ENCODE data around the gene CCDC63.

Gene CCDC63

DNA sequence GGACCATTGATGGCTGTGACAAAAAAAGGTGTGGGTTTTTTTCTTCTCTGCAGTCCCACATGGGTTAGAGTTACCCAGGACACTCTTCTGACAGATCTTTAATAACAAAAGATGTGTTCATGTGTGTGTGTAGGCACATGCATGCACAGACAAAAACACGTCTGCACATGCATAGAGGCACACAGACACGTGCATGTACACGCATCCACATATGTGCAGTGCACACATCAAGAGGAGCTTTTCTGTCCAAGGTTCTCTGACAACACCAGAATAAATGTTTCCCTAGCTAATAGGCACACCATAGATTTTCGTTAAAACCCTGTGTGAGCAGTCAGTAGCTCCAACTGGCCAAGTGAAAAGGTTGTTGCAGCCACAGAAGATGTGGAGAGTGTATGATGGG, 76.4 kb downstream of the CCDC63 start:
- Histone ChIP-seq H3K27me3 (ENCODE audit: insufficient read depth, poor library complexity, severe bottlenecking) (no peaks in the 10 kb centered on the region), H3K27ac (replicated peaks) (no peak overlapping the region), H3K4me3 (replicated peaks; ENCODE audit: insufficient read depth, low read length) (no peak overlapping the region)
- TF ChIP-seq, protein P1, sequence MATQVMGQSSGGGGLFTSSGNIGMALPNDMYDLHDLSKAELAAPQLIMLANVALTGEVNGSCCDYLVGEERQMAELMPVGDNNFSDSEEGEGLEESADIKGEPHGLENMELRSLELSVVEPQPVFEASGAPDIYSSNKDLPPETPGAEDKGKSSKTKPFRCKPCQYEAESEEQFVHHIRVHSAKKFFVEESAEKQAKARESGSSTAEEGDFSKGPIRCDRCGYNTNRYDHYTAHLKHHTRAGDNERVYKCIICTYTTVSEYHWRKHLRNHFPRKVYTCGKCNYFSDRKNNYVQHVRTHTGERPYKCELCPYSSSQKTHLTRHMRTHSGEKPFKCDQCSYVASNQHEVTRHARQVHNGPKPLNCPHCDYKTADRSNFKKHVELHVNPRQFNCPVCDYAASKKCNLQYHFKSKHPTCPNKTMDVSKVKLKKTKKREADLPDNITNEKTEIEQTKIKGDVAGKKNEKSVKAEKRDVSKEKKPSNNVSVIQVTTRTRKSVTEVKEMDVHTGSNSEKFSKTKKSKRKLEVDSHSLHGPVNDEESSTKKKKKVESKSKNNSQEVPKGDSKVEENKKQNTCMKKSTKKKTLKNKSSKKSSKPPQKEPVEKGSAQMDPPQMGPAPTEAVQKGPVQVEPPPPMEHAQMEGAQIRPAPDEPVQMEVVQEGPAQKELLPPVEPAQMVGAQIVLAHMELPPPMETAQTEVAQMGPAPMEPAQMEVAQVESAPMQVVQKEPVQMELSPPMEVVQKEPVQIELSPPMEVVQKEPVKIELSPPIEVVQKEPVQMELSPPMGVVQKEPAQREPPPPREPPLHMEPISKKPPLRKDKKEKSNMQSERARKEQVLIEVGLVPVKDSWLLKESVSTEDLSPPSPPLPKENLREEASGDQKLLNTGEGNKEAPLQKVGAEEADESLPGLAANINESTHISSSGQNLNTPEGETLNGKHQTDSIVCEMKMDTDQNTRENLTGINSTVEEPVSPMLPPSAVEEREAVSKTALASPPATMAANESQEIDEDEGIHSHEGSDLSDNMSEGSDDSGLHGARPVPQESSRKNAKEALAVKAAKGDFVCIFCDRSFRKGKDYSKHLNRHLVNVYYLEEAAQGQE (IDR thresholded peaks at IDR 0.05; ENCODE audit: insufficient replicate concordance, low read depth) = no peak
- TF ChIP-seq, protein P2, sequence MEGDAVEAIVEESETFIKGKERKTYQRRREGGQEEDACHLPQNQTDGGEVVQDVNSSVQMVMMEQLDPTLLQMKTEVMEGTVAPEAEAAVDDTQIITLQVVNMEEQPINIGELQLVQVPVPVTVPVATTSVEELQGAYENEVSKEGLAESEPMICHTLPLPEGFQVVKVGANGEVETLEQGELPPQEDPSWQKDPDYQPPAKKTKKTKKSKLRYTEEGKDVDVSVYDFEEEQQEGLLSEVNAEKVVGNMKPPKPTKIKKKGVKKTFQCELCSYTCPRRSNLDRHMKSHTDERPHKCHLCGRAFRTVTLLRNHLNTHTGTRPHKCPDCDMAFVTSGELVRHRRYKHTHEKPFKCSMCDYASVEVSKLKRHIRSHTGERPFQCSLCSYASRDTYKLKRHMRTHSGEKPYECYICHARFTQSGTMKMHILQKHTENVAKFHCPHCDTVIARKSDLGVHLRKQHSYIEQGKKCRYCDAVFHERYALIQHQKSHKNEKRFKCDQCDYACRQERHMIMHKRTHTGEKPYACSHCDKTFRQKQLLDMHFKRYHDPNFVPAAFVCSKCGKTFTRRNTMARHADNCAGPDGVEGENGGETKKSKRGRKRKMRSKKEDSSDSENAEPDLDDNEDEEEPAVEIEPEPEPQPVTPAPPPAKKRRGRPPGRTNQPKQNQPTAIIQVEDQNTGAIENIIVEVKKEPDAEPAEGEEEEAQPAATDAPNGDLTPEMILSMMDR (IDR thresholded peaks at IDR 0.05; ENCODE audit: insufficient read depth, low read length) = no peak
- TF ChIP-seq POLR2AphosphoS5 (IDR thresholded peaks at IDR 0.05; ENCODE audit: low read depth) = no peak
- no peak for TF ChIP-seq SPI1 (IDR thresholded peaks at IDR 0.05; ENCODE audit: borderline replicate concordance, low read depth)
- no peak for TF ChIP-seq GABPA (IDR thresholded peaks at IDR 0.05; ENCODE audit: low read depth)
- no peak for DNase-seq (ENCODE audit: low read depth in 1 of 2, low spot score in 1 of 2)

DNA sequence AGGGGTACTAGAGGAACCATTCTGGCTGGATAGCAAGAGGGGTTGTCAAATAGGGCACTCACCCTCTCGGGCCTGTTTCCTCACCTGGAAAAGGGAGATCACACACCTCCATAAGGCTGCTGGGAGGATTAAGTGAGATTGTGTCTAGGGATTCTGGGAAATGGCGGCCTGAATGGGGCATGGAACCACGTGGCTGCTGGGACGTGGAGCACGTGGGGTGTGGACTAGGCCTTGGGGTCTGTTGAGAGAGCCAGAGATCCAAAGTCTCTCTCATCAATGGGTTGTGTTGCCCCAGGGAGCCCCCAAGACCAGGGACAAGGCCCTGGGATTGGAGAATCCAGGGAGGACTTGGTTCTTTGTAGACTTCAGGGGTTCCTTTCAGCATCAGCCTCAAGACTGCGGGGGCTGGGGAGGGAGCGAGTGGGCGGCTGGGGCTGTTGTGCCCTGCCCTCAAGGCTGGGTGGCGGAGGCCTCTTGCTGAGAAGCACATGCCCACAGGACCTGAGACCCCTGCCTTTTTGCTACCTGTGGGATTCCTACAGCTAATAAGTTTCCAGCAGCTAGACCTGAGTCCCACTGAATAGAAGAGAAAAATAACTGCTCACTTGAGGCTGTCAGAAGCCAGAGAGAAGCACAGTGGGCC, 77.0 kb downstream of the CCDC63 start:
- TF ChIP-seq, protein P2 (IDR thresholded peaks at IDR 0.05; ENCODE audit: insufficient read depth, low read length) = no peak
- TF ChIP-seq, protein P1 (IDR thresholded peaks at IDR 0.05; ENCODE audit: insufficient replicate concordance, low read depth) = no peak
- TF ChIP-seq SPI1 (IDR thresholded peaks at IDR 0.05; ENCODE audit: borderline replicate concordance, low read depth) (no peak), GABPA (IDR thresholded peaks at IDR 0.05; ENCODE audit: low read depth) (no peak), POLR2AphosphoS5 (IDR thresholded peaks at IDR 0.05; ENCODE audit: low read depth) (no peak)
- Histone ChIP-seq H3K4me3 (replicated peaks; ENCODE audit: insufficient read depth, low read length) (no peak overlapping the region), H3K27ac (replicated peaks) (no peak overlapping the region), H3K27me3 (ENCODE audit: insufficient read depth, poor library complexity, severe bottlenecking) (no peaks in the 10 kb centered on the region)
- DNase-seq (ENCODE audit: low read depth in 1 of 2, low spot score in 1 of 2) = no peak

DNA sequence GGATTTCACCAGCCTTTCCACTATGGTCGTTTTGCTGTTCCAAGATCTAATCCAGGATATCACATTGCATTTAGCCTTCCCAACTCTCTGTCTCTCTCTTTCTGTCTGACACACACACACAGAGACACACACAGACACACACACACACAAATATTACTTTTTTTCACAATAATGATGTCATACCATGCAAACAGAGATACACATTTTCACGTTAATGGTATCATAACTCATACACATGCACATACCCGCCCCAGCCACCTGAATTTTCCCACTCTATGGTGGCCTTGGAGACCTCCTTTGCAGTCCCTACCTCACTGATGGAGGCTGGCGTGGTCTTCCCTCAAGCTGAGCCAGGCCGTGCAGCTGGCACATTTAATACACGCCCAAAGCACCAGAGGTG, 80.8 kb downstream of the CCDC63 start:
- TF ChIP-seq, protein P2 (IDR thresholded peaks at IDR 0.05; ENCODE audit: insufficient read depth, low read length) = no peak
- TF ChIP-seq POLR2AphosphoS5 (IDR thresholded peaks at IDR 0.05; ENCODE audit: low read depth) (no peak), SPI1 (IDR thresholded peaks at IDR 0.05; ENCODE audit: borderline replicate concordance, low read depth) (no peak), GABPA (IDR thresholded peaks at IDR 0.05; ENCODE audit: low read depth) (no peak)
- no peak overlapping the region for H3K4me3 ChIP-seq (replicated peaks; ENCODE audit: insufficient read depth, low read length)
- H3K27me3 ChIP-seq (ENCODE audit: insufficient read depth, poor library complexity, severe bottlenecking) = no peaks in the 10 kb centered on the region
- no peak overlapping the region for H3K27ac ChIP-seq (replicated peaks)
- DNase-seq (ENCODE audit: low read depth in 1 of 2, low spot score in 1 of 2) = no peak

DNA sequence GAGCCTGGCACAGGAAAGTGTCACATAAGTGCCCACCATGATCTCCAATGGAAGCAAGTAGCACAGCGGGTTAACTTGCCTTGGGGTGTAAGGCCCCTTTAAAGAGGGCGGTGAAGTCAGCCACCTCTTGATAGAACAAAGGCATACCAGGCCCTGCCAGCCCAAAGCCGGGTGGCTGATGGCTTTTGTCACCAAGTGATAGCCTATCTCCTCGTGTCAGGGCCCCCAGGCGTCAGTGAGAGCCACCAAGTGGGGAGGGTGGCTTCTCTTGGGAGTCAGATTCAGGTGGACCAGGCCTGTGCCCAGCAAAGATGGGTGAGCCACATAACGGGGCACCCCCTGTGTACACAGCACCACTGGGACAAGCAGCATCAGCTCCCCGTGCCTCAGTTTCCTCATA, 81.9 kb downstream of the CCDC63 start:
- H3K27me3 ChIP-seq (ENCODE audit: insufficient read depth, poor library complexity, severe bottlenecking) = no peaks in the 10 kb centered on the region
- H3K4me3 ChIP-seq (replicated peaks; ENCODE audit: insufficient read depth, low read length) = no peak overlapping the region
- DNase-seq (ENCODE audit: low read depth in 1 of 2, low spot score in 1 of 2) = no peak
- H3K27ac ChIP-seq (replicated peaks) = no peak overlapping the region
- TF ChIP-seq POLR2AphosphoS5 (IDR thresholded peaks at IDR 0.05; ENCODE audit: low read depth) = no peak
- TF ChIP-seq GABPA (IDR thresholded peaks at IDR 0.05; ENCODE audit: low read depth) = no peak
- TF ChIP-seq, protein P2 (IDR thresholded peaks at IDR 0.05; ENCODE audit: insufficient read depth, low read length) = no peak
- no peak for TF ChIP-seq SPI1 (IDR thresholded peaks at IDR 0.05; ENCODE audit: borderline replicate concordance, low read depth)
- TF ChIP-seq, protein P1 (IDR thresholded peaks at IDR 0.05; ENCODE audit: insufficient replicate concordance, low read depth) = no peak

Data from HL-60 (cell line).